ENCODE results near the gene PSEN1.
"Not testable (repeated sequence)": the region's sequence is repeated elsewhere in the genome, so short reads cannot be mapped to it uniquely, and the experiment has no call there.

The PSEN1 gene

DNA sequence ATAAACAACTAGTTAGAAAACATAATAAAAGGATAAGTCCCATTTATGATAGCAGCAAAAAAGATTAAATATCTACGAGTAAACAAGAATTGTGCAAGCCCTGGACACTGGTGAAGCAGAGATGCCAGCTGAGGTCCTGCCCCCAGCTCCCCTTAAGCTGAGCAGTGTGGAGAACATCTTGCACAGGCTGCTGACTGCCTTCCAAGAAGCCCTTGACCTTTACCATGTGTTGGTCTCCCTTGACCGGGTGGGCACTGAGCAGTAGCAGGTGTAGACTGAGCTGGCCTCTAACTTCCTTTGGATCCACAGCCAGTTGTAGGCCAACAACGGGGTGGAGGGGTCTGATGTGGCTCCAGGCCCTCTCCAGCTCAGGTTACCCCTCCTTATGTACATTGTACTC is 53.3 kb downstream of the PSEN1 start:
- TF ChIP-seq, protein P1, sequence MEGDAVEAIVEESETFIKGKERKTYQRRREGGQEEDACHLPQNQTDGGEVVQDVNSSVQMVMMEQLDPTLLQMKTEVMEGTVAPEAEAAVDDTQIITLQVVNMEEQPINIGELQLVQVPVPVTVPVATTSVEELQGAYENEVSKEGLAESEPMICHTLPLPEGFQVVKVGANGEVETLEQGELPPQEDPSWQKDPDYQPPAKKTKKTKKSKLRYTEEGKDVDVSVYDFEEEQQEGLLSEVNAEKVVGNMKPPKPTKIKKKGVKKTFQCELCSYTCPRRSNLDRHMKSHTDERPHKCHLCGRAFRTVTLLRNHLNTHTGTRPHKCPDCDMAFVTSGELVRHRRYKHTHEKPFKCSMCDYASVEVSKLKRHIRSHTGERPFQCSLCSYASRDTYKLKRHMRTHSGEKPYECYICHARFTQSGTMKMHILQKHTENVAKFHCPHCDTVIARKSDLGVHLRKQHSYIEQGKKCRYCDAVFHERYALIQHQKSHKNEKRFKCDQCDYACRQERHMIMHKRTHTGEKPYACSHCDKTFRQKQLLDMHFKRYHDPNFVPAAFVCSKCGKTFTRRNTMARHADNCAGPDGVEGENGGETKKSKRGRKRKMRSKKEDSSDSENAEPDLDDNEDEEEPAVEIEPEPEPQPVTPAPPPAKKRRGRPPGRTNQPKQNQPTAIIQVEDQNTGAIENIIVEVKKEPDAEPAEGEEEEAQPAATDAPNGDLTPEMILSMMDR (IDR thresholded peaks at IDR 0.05; ENCODE audit: low read depth, low read length, missing control alignments) = no peak
- H3K4me3 ChIP-seq (replicated peaks; ENCODE audit: low read depth, low read length) = no peak overlapping the region
- DNase-seq (ENCODE audit: extremely low read depth, low read depth) = no peak

DNA sequence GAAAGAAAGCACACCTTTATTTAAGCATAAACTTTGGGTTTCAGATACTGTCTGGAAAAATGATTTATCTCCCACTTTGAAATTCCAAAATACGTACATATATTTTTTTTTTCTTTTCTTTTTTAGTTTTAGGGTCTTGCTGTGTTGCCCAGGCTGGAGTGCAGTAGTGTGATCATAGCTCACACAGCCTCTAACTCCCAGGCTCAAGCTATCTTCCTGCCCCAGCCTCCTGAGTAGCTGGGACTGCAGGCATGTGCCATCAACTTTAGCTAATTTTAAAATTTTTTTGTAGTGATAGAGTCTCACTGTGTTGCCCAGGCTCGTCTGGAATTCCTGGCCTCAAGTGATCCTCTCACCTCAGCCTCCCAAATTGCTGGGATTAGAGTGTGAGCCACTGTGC is 55.1 kb downstream of the PSEN1 start:
- H3K4me3 ChIP-seq (replicated peaks; ENCODE audit: low read depth, low read length) = no peak overlapping the region
- TF ChIP-seq, protein P1 (IDR thresholded peaks at IDR 0.05; ENCODE audit: low read depth, low read length, missing control alignments) = no peak
- no peak for DNase-seq (ENCODE audit: extremely low read depth, low read depth)

GRCh38 chr14:73194306-73194705 is 58.0 kb downstream of the PSEN1 start:
- not testable (repeated sequence) for H3K4me3 ChIP-seq (replicated peaks; ENCODE audit: low read depth, low read length); DNase-seq (ENCODE audit: extremely low read depth, low read depth)

- no peak overlapping the region for H3K4me3 ChIP-seq (replicated peaks; ENCODE audit: low read depth, low read length)
- TF ChIP-seq, protein P1 (IDR thresholded peaks at IDR 0.05; ENCODE audit: low read depth, low read length, missing control alignments) = no peak
- no peak for DNase-seq (ENCODE audit: extremely low read depth, low read depth)
Measured at GRCh38 chr14:73198253-73198652, 61.9 kb downstream of the PSEN1 start.

GRCh38 chr14:73203527-73203926 is 67.2 kb downstream of the PSEN1 start:
- TF ChIP-seq, protein P1 (IDR thresholded peaks at IDR 0.05; ENCODE audit: low read depth, low read length, missing control alignments) = no peak
- no peak for DNase-seq (ENCODE audit: extremely low read depth, low read depth)
- H3K4me3 ChIP-seq (replicated peaks; ENCODE audit: low read depth, low read length) = no peak overlapping the region

GRCh38 chr14:73207615-73208014 is 71.3 kb downstream of the PSEN1 start:
- H3K4me3 ChIP-seq (replicated peaks; ENCODE audit: low read depth, low read length) = no peak overlapping the region
- DNase-seq (ENCODE audit: extremely low read depth, low read depth) = no peak
- TF ChIP-seq, protein P1 (IDR thresholded peaks at IDR 0.05; ENCODE audit: low read depth, low read length, missing control alignments) = no peak

DNA sequence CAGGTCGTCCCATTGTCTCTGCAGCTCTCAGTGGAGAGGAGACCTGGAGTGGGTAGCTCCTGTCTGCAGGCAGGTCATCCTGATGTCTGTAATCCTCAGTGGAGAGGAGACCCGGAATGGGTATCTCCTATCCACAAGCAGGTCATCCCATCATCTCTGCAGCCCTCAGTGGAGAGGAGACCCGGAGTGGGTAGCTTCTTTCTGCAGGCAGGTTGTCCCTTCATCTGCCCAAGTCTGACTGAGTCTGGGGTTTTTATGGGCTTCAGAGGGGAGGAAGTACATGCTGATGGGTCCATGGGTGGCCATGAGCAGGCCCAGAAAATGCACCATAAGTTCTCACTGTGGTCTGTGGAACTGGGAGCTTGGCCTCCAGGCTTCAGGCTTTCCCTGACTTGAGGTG is 72.1 kb downstream of the PSEN1 start:
- TF ChIP-seq, protein P1 (IDR thresholded peaks at IDR 0.05; ENCODE audit: low read depth, low read length, missing control alignments) = no peak
- H3K4me3 ChIP-seq (replicated peaks; ENCODE audit: low read depth, low read length) = no peak overlapping the region
- DNase-seq (ENCODE audit: extremely low read depth, low read depth) = no peak

Data from HFF-Myc (cell line).